Endometrium (tissue), 2 donors: Measurements from ENCODE around the gene ACBD7.

Experiments
- FAIRE-seq: peaks from 2 replicates; lab custom pipeline; 2012; peaks lifted over from hg19 to GRCh38; lab: Jason Lieb, UNC
- donor health status: control.
- donor health status: control.

The ACBD7 gene

GRCh38 chr10:15091418-15091817 lies 2.8 kb upstream of the ACBD7 start:
- no peak for FAIRE-seq

- FAIRE-seq, result peak; percentile 98
These were observed 4.1 kb downstream of the ACBD7 start for GRCh38 chr10:15084502-15084922.

GRCh38 chr10:15083674-15084501 lies 4.7 kb downstream of the ACBD7 start:
- FAIRE-seq, result no peak

- FAIRE-seq, result no peak
These were observed 13.2 kb downstream of the ACBD7 start for GRCh38 chr10:15075421-15075820.

- no peak for FAIRE-seq
These were observed 16.2 kb downstream of the ACBD7 start for GRCh38 chr10:15072358-15072757.

GRCh38 chr10:15069230-15069629 lies 19.3 kb downstream of the ACBD7 start:
- no peak for FAIRE-seq

- no peak for FAIRE-seq
These were observed 19.8 kb downstream of the ACBD7 start for GRCh38 chr10:15068802-15069201.

GRCh38 chr10:15067154-15067553 lies 21.4 kb downstream of the ACBD7 start:
- FAIRE-seq, result no peak

- no peak for FAIRE-seq
These were observed 27.9 kb downstream of the ACBD7 start for GRCh38 chr10:15060638-15061037.

- no peak for FAIRE-seq
These were observed 28.7 kb downstream of the ACBD7 start for GRCh38 chr10:15059914-15060313.

GRCh38 chr10:15058689-15059088 lies 29.9 kb downstream of the ACBD7 start:
- no peak for FAIRE-seq

- FAIRE-seq, result no peak
These were observed 35.5 kb downstream of the ACBD7 start for GRCh38 chr10:15053061-15053460.

- FAIRE-seq, result no peak
These were observed 36.5 kb downstream of the ACBD7 start for GRCh38 chr10:15052121-15052520.

GRCh38 chr10:15049533-15049932 lies 39.0 kb downstream of the ACBD7 start:
- no peak for FAIRE-seq

- FAIRE-seq, result no peak
These were observed 42.0 kb downstream of the ACBD7 start for GRCh38 chr10:15046626-15047025.

- no peak for FAIRE-seq
These were observed 43.2 kb downstream of the ACBD7 start for GRCh38 chr10:15045380-15045779.

- FAIRE-seq, result no peak
These were observed 44.9 kb downstream of the ACBD7 start, which contains the start of gene OLAH for GRCh38 chr10:15043674-15044073. Gene OLAH, plus strand, starts transcription at chr10:15043943. Its CDS starts 3,346 bp downstream, at chr10:15047289.

- no peak for FAIRE-seq
These were observed 50.2 kb downstream of the ACBD7 start for GRCh38 chr10:15038416-15038815.

GRCh38 chr10:15037691-15038090 lies 50.9 kb downstream of the ACBD7 start:
- FAIRE-seq, result no peak

GRCh38 chr10:15035385-15036301 lies 52.9 kb downstream of the ACBD7 start:
- no peak for FAIRE-seq

- no peak for FAIRE-seq
These were observed 60.8 kb downstream of the ACBD7 start for GRCh38 chr10:15027741-15028140.
